Heart left ventricle (tissue), 13 donors: ENCODE data around the gene LCLAT1.

Experiments used
- POLR2A ChIP-seq, 2 donors: fragments of 450-650 bp; IDR thresholded peaks; one replicate each; pipeline ENCODE4 v1.6.1; 2017; ENCODE audit warnings: antibody characterized with exemption in 2 of 2, mild to moderate bottlenecking in 2 of 2, moderate library complexity in 2 of 2
- TF ChIP-seq, protein P1 (sequence below), 12 donors: fragments of 200-600 bp; sonication (generic) in 4 of 12; IDR thresholded peaks; one replicate each; pipeline versions ENCODE4 v1.5.0 to v1.8.0; 2018 to 2022; ENCODE audit warnings: antibody characterized with exemption in 12 of 12, mild to moderate bottlenecking in 5 of 12
- donor health status: ischemic (EF 13 %, LVEDD 7.1; RV severe dilation, severe dysfunction).
- donor health status: DM: no; HTN: yes; CAD: no.
- donor health status: DM: no; HTN: no; CAD: no.
- donor health status: ischemic (EF 25% LVEDD 6.9; RV normal size, moderate dysfunction).
- donor health status: ischemic (EF 25% LVEDD 5.7; RV mildly dilated, moderate dysfunction).
- donor health status: ischemic (EF 35%, LVEDD 5.7; RV mildly dilated, moderate dysfunction).
- donor health status: nonischemic (EF 11% LVEDD 7.7; RV severe dilation, severe dysfunction).
- donor health status: DM: yes; HTN: yes; CAD: no.
- donor health status: PGD.
- donor health status: ischemic (EF 29% LVEDD 5.4; RV normal size, mild dysfunction).
- donor health status: nonischemic (EF 23%, LVEDD 6.1; RV moderate dilation, normal function).

DNA sequence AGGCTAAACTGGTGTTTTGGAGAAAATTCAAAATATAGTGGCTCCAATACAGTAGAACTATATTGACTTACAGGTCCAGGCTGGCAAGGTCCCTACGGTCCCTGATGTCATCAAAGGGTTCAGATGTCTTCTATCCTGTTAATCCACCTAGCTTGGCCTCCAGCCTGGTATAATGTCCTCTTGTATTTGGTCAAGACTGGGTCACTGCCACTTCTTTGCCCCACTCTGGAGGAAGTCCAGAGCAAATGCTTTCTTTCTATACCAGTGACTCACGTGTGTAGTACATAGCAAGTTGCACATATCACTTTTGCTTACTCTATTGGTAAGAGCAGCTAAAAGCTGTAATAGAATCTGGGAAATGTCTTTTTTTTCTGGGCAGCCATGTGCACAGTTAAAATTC lies 80.8 kb downstream of the LCLAT1 start:
- TF ChIP-seq, protein P1, sequence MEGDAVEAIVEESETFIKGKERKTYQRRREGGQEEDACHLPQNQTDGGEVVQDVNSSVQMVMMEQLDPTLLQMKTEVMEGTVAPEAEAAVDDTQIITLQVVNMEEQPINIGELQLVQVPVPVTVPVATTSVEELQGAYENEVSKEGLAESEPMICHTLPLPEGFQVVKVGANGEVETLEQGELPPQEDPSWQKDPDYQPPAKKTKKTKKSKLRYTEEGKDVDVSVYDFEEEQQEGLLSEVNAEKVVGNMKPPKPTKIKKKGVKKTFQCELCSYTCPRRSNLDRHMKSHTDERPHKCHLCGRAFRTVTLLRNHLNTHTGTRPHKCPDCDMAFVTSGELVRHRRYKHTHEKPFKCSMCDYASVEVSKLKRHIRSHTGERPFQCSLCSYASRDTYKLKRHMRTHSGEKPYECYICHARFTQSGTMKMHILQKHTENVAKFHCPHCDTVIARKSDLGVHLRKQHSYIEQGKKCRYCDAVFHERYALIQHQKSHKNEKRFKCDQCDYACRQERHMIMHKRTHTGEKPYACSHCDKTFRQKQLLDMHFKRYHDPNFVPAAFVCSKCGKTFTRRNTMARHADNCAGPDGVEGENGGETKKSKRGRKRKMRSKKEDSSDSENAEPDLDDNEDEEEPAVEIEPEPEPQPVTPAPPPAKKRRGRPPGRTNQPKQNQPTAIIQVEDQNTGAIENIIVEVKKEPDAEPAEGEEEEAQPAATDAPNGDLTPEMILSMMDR (IDR thresholded peaks at IDR 0.05) = no peak
- no peak for TF ChIP-seq POLR2A (IDR thresholded peaks at IDR 0.05)
